ENCODE data around the gene RSBN1. TPM values are rescaled to one million over a fixed set of nuclear protein-coding genes. Genes with fewer than 3 reads are reported as not detected.

Gene RSBN1
- total RNA-seq, 4 donors from 2014 or later = 17.1 to 29.1 (median 22.2) TPM

DNA sequence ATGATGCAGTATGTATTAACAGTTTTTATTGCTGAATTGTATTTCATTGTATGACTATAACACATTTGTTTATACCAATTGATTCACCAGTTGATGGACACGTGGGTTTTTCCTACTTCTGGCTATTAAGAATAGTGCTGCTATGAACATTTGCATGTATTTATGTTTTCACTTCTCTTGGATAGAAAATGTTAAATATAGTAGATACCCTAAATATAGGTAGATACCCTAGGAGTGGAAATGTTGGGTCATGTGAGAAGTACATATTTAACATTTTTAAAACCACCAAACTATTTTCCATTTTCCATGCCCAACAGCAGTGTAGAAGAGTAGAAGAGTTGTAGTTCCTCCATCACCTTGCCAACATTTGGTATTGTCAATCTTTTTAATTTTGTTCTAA lies 60.8 kb downstream of the RSBN1 start:
- WGBS = 89% methylated on average over 1 of the region's 1 CpG
- no peak overlapping the region for H3K4me3 ChIP-seq
- H3K27me3 ChIP-seq = no peaks in the 10 kb centered on the region
- no peak overlapping the region for H3K27ac ChIP-seq
- DNase-seq (ENCODE audit: low spot score in 2 of 2) = no peak
- H3K9me3 ChIP-seq = no peaks in the 10 kb centered on the region
- no peaks in the 10 kb centered on the region for H3K36me3 ChIP-seq
- H3K4me1 ChIP-seq = no peaks in the 10 kb centered on the region
- TF ChIP-seq EP300 (IDR thresholded peaks at IDR 0.05) = no peak
- TF ChIP-seq POLR2A (IDR thresholded peaks at IDR 0.05) = no peak
- no peak for TF ChIP-seq POLR2AphosphoS5 (IDR thresholded peaks at IDR 0.05)
- TF ChIP-seq, protein P1, sequence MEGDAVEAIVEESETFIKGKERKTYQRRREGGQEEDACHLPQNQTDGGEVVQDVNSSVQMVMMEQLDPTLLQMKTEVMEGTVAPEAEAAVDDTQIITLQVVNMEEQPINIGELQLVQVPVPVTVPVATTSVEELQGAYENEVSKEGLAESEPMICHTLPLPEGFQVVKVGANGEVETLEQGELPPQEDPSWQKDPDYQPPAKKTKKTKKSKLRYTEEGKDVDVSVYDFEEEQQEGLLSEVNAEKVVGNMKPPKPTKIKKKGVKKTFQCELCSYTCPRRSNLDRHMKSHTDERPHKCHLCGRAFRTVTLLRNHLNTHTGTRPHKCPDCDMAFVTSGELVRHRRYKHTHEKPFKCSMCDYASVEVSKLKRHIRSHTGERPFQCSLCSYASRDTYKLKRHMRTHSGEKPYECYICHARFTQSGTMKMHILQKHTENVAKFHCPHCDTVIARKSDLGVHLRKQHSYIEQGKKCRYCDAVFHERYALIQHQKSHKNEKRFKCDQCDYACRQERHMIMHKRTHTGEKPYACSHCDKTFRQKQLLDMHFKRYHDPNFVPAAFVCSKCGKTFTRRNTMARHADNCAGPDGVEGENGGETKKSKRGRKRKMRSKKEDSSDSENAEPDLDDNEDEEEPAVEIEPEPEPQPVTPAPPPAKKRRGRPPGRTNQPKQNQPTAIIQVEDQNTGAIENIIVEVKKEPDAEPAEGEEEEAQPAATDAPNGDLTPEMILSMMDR (IDR thresholded peaks at IDR 0.05) = no peak

DNA sequence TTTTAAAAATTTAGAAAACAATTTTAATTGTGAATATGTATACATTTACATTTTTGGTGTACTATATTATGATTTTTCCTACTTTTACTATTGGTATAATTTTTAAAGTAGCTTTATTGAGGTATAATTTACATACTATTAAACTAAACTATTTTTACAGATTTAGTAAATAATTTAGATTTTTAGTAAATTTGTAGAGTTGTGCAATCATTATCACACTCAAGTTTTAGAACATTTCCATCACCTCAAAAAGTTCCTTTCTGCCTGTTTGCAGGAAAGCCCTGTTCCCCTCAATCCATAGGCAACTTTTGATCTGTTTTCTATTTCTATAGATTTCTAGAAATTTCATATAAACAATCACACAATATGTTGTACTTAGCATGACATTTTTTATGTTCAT lies 61.2 kb downstream of the RSBN1 start:
- no peaks in the 10 kb centered on the region for H3K27me3 ChIP-seq
- H3K9me3 ChIP-seq = no peaks in the 10 kb centered on the region
- DNase-seq (ENCODE audit: low spot score in 2 of 2) = no peak
- H3K4me3 ChIP-seq = no peak overlapping the region
- no peaks in the 10 kb centered on the region for H3K4me1 ChIP-seq
- no peaks in the 10 kb centered on the region for H3K36me3 ChIP-seq
- H3K27ac ChIP-seq = no peak overlapping the region
- TF ChIP-seq POLR2AphosphoS5 (IDR thresholded peaks at IDR 0.05) (no peak), POLR2A (IDR thresholded peaks at IDR 0.05) (no peak), EP300 (IDR thresholded peaks at IDR 0.05) (no peak)
- TF ChIP-seq, protein P1 (IDR thresholded peaks at IDR 0.05) = no peak

DNA sequence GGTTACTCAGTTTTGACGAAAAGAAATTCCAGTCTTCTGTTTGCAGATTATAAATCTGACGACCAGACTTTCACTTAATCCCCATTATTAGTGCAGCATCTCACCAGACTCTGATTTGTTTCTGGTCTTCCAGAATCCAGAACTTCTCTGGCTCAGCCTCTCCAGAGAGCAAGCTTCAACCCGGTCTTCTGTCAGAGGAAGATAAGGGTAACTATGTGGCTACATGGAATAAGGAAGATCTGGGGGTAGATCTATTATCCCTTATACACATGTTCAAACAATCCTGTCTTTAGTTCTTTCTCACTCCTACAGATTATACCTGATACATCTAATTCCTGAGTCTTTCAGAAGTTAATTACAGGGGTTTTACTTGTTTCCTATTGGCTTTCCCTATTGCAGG lies 62.9 kb downstream of the RSBN1 start:
- WGBS = 85% methylated on average over 3 of the region's 3 CpGs
- no peaks in the 10 kb centered on the region for H3K36me3 ChIP-seq
- no peaks in the 10 kb centered on the region for H3K27me3 ChIP-seq
- TF ChIP-seq POLR2AphosphoS5 (IDR thresholded peaks at IDR 0.05) (no peak), POLR2A (IDR thresholded peaks at IDR 0.05) (no peak)
- no peak overlapping the region for H3K27ac ChIP-seq
- DNase-seq (ENCODE audit: low spot score in 2 of 2) = no peak
- no peak overlapping the region for H3K4me3 ChIP-seq
- no peaks in the 10 kb centered on the region for H3K4me1 ChIP-seq
- H3K9me3 ChIP-seq = no peaks in the 10 kb centered on the region

DNA sequence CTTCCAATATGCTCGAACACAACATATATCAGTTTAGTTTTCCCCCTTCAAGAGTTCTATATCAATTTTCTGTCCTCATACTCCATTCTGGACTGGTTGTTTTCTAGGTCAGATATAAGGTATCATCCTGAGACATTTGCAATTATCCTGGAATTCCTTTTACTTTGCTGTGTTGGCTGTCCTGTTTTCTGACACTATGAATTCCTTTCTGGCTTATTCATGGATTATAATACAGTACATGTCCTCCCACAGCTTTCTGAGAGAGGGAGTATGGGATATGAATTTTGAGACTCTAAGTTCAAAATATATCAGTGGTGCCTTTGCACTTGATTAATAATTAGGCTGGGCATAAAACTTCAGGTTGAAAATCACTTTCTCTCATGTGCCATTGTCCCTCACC lies 64.9 kb downstream of the RSBN1 start:
- Histone ChIP-seq H3K4me3 (no peak overlapping the region), H3K27me3 (no peaks in the 10 kb centered on the region), H3K9me3 (no peaks in the 10 kb centered on the region), H3K4me1 (no peaks in the 10 kb centered on the region), H3K36me3 (no peaks in the 10 kb centered on the region), H3K27ac (no peak overlapping the region)
- DNase-seq (ENCODE audit: low spot score in 2 of 2) = no peak
- WGBS = 88% methylated on average over 1 of the region's 1 CpG
- TF ChIP-seq POLR2AphosphoS5 (IDR thresholded peaks at IDR 0.05) = no peak
- TF ChIP-seq, protein P1 (IDR thresholded peaks at IDR 0.05) = no peak
- TF ChIP-seq POLR2A (IDR thresholded peaks at IDR 0.05) = no peak
- TF ChIP-seq EP300 (IDR thresholded peaks at IDR 0.05) = no peak

DNA sequence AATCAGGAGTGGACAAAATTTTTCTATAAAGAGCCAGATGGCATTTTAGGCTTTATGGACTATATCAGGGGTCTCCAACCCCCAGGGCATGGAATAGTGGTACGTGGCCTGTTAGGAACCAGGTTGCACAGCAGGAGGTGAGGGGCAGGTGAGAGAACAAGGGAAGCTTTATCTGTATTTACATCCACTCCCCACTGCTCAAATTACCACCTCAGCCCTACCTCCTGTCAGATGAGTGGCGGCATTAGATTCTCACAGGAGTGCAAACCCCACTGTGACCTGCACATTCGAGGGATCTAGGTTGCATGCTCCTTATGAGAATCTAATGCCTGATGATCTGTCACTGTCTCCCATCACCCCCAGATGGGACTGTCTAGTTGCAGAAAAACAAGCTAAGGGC lies 66.9 kb downstream of the RSBN1 start:
- Histone ChIP-seq H3K36me3 (no peaks in the 10 kb centered on the region), H3K27ac (no peak overlapping the region), H3K9me3 (no peaks in the 10 kb centered on the region), H3K4me1 (no peaks in the 10 kb centered on the region), H3K27me3 (no peaks in the 10 kb centered on the region), H3K4me3 (no peak overlapping the region)
- WGBS = 93% methylated on average over 3 of the region's 3 CpGs
- no peak for TF ChIP-seq POLR2A (IDR thresholded peaks at IDR 0.05)
- no peak for DNase-seq (ENCODE audit: low spot score in 2 of 2)

DNA sequence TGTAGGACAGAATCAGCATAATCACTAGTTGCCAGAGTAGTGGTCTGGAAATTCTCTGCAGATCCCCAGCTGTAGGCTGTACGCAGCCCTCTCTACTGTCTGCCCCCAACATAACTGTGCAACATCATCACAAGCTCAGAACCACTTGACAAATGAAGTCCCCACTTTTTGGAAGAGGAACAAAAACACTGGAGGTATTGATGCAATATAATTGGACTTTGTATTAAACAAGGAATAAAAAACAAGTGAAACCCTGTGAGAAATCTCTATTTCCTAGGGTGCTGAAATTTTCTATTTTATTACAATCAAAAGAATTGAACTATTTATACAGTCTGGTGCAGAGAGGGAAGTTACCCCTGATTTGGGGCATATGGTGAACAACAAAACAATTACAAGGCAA lies 68.2 kb downstream of the RSBN1 start:
- Histone ChIP-seq H3K4me3 (no peak overlapping the region), H3K27ac (no peak overlapping the region), H3K27me3 (no peaks in the 10 kb centered on the region), H3K36me3 (no peaks in the 10 kb centered on the region), H3K4me1 (no peaks in the 10 kb centered on the region), H3K9me3 (no peaks in the 10 kb centered on the region)
- 92% methylated on average over 1 of the region's 1 CpG for WGBS
- DNase-seq (ENCODE audit: low spot score in 2 of 2) = no peak
- TF ChIP-seq, protein P1 (IDR thresholded peaks at IDR 0.05) = no peak
- TF ChIP-seq POLR2A (IDR thresholded peaks at IDR 0.05) (no peak), EP300 (IDR thresholded peaks at IDR 0.05) (no peak), POLR2AphosphoS5 (IDR thresholded peaks at IDR 0.05) (no peak)
